HG02642 (cell line): ENCODE measurements around the gene SLC26A6.

Experiments used
- ATAC-seq: cut with Tn5 transposase; IDR thresholded peaks from one replicate; pipeline ENCODE4 v1.9.1; 2021; ENCODE audit warnings: mild to moderate bottlenecking; ENCODE audit not compliant: unreplicated experiment, poor library complexity

Gene SLC26A6

GRCh38 chr3:48635222-48636021, at the start of gene SLC26A6:
TSS of gene SLC26A6 (minus strand) at chr3:48635461. CDS start at chr3:48635393, 68 bp downstream.
- ATAC-seq, result peak; percentile 92

GRCh38 chr3:48684480-48685143, 49.4 kb upstream of the SLC26A6 start:
- no peak for ATAC-seq

GRCh38 chr3:48684054-48684349, 48.7 kb upstream of the SLC26A6 start:
- no peak for ATAC-seq

- ATAC-seq, result no peak
These were observed 47.5 kb upstream of the SLC26A6 start for GRCh38 chr3:48682786-48683185.

- no peak for ATAC-seq
These were observed 46.8 kb upstream of the SLC26A6 start for GRCh38 chr3:48681974-48682610.

GRCh38 chr3:48681541-48681880, 46.2 kb upstream of the SLC26A6 start:
- ATAC-seq, result no peak

GRCh38 chr3:48680811-48681540, 45.7 kb upstream of the SLC26A6 start:
- ATAC-seq, result no peak

- no peak for ATAC-seq
These were observed 44.4 kb upstream of the SLC26A6 start for GRCh38 chr3:48679411-48680391.

- no peak for ATAC-seq
These were observed 43.5 kb upstream of the SLC26A6 start for GRCh38 chr3:48678566-48679380.

- ATAC-seq, result no peak
These were observed 42.8 kb upstream of the SLC26A6 start for GRCh38 chr3:48678056-48678455.

- ATAC-seq, result no peak
These were observed 39.2 kb upstream of the SLC26A6 start for GRCh38 chr3:48674505-48674904.

GRCh38 chr3:48672522-48672921, 37.3 kb upstream of the SLC26A6 start:
- ATAC-seq, result no peak

GRCh38 chr3:48664929-48665328, 29.7 kb upstream of the SLC26A6 start:
- no peak for ATAC-seq

GRCh38 chr3:48664313-48664644, 29.0 kb upstream of the SLC26A6 start:
- ATAC-seq, result no peak

- ATAC-seq, result peak; percentile 87
These were observed 28.4 kb upstream of the SLC26A6 start for GRCh38 chr3:48663489-48664312.

GRCh38 chr3:48662753-48663488, 27.7 kb upstream of the SLC26A6 start, which contains the start of gene CELSR3:
TSS of gene CELSR3 (minus strand) at chr3:48662886. CDS start at chr3:48662634, 252 bp downstream.
- no peak for ATAC-seq

GRCh38 chr3:48662145-48662752, 27.0 kb upstream of the SLC26A6 start:
- ATAC-seq, result no peak
